ENCODE results near the gene FIG4. TPM values are rescaled to one million over a fixed set of nuclear protein-coding genes. Genes with fewer than 3 reads are reported as not detected.

FIG4 gene
- polyA plus RNA-seq, 1 of the 3 experiments (the other 2 are of a cell fraction) = 6.8 TPM

GRCh38 chr6:109793792-109794191 is 102.7 kb downstream of the FIG4 start (continued):
- TF ChIP-seq PBX3 (IDR thresholded peaks at IDR 0.05) (peak; percentile 95), TEAD4 (IDR thresholded peaks at IDR 0.05; ENCODE audit: borderline replicate concordance, insufficient read depth) (no peak), FOXJ3 (CRISPR knock-in tag; IDR thresholded peaks at IDR 0.05) (no peak), NFIC (IDR thresholded peaks at IDR 0.05; ENCODE audit: borderline replicate concordance) (peak; percentile 88), TCF12 (IDR thresholded peaks at IDR 0.05) (peak; percentile 50; the same call in 1 of the 2 replicates), RFX5 (IDR thresholded peaks at IDR 0.05; ENCODE audit: low read length) (no peak), TAF1 (IDR thresholded peaks at IDR 0.05; ENCODE audit: borderline replicate concordance, low read depth, low read length) (0 out of 2 replicates have a peak, but pooled peaks have one; percentile 20), MEF2A (IDR thresholded peaks at IDR 0.05; ENCODE audit: borderline replicate concordance, low read depth) (no peak), GATA2 (CRISPR knock-in tag; IDR thresholded peaks at IDR 0.05) (no peak), GABPA (IDR thresholded peaks at IDR 0.05; ENCODE audit: low read depth) (no peak), IRF3 (IDR thresholded peaks at IDR 0.05; ENCODE audit: low read depth, low read length) (no peak), JUND (IDR thresholded peaks at IDR 0.05) (peak; percentile 79), CHD2 (IDR thresholded peaks at IDR 0.05; ENCODE audit: low read length, partially characterized antibody) (no peak), FOXM1 (IDR thresholded peaks at IDR 0.05; ENCODE audit: low read depth) (no peak), MXI1 (IDR thresholded peaks at IDR 0.05; ENCODE audit: low read depth, low read length) (peak; percentile 51; the same call in 1 of the 2 replicates), SIN3A (IDR thresholded peaks at IDR 0.05; ENCODE audit: borderline replicate concordance, low read depth, low read length) (peak; percentile 81; the same call in 1 of the 2 replicates), NRF1 (IDR thresholded peaks at IDR 0.05; ENCODE audit: low read depth, low read length) (no peak), RAD21 (IDR thresholded peaks at IDR 0.05; ENCODE audit: low read length) (no peak)

- peaks cover 26% of the 10 kb centered on the region for H3F3A ChIP-seq (replicated peaks; ENCODE audit: insufficient read depth)
- H3K27ac ChIP-seq (ENCODE audit: low read depth in 2 of 2, low read length in 1 of 2) = peak overlapping the region; percentile 64 to 97
- peak overlapping the region; percentile 36 for H3K4me2 ChIP-seq
- peaks cover 0 to 4% of the 10 kb centered on the region in 2 experiments for H3K36me3 ChIP-seq (replicated peaks in 1 of 2; ENCODE audit: control insufficient read depth in 1 of 2, insufficient read depth in 2 of 2, low read length in 1 of 2)
- no peaks in the 10 kb centered on the region for H3K9me2 ChIP-seq
- ChIA-PET CTCF (interaction anchor here (1.0 to 1.7 kb wide), 2 partner anchors 12 to 245 kb away, joined by 3 to 7 read pairs; no protein-coding TSS in a partner anchor), POLR2A (no interaction called here)
- no peaks in the 10 kb centered on the region for H3K79me2 ChIP-seq (ENCODE audit: insufficient read depth)
- peak; percentile 24 for DNase-seq
- H4K20me1 ChIP-seq (ENCODE audit: insufficient read depth) = no peaks in the 10 kb centered on the region
- H3K9ac ChIP-seq = peak overlapping the region; percentile 61; the same call in 1 of the 2 replicates
- peaks cover 8 to 34% of the 10 kb centered on the region in 2 experiments for H3K4me1 ChIP-seq (ENCODE audit: control insufficient read depth in 1 of 2, insufficient read depth in 2 of 2, low read depth in 1 of 2, low read length in 1 of 2)
- H3K27me3 ChIP-seq (ENCODE audit: insufficient read depth) = no peaks in the 10 kb centered on the region
- TF ChIP-seq MXI1 (IDR thresholded peaks at IDR 0.05; ENCODE audit: low read depth, low read length) (no peak), RXRA (IDR thresholded peaks at IDR 0.05; ENCODE audit: borderline replicate concordance, low read depth) (0 out of 2 replicates have a peak, but pooled peaks have one; percentile 26), CHD2 (IDR thresholded peaks at IDR 0.05; ENCODE audit: low read length, partially characterized antibody) (no peak), RFX5 (IDR thresholded peaks at IDR 0.05; ENCODE audit: low read length) (no peak), FOSL2 (IDR thresholded peaks at IDR 0.05; ENCODE audit: borderline replicate concordance, low read depth) (peak; percentile 45; the same call in 1 of the 2 replicates), FOXM1 (IDR thresholded peaks at IDR 0.05; ENCODE audit: low read depth) (no peak), MAX (IDR thresholded peaks at IDR 0.05; ENCODE audit: low read depth) (no peak), JUND (IDR thresholded peaks at IDR 0.05) (peak; percentile 41; the same call in 1 of the 2 replicates), NFIC (IDR thresholded peaks at IDR 0.05; ENCODE audit: borderline replicate concordance) (peak; percentile 84), NRF1 (IDR thresholded peaks at IDR 0.05; ENCODE audit: low read depth, low read length) (no peak), FOXJ3 (CRISPR knock-in tag; IDR thresholded peaks at IDR 0.05) (no peak), GABPA (IDR thresholded peaks at IDR 0.05; ENCODE audit: low read depth) (no peak), TCF12 (IDR thresholded peaks at IDR 0.05) (peak; percentile 72; the same call in 1 of the 2 replicates), POLR2AphosphoS5 (IDR thresholded peaks at IDR 0.05; ENCODE audit: low read depth, low read length) (no peak), REST (IDR thresholded peaks at IDR 0.05; ENCODE audit: low read depth, low read length) (0 out of 2 replicates have a peak, but pooled peaks have one; percentile 34), GATA2 (CRISPR knock-in tag; IDR thresholded peaks at IDR 0.05) (peak; percentile 29; the same call in 1 of the 2 replicates), EP300 (IDR thresholded peaks at IDR 0.05; ENCODE audit: borderline replicate concordance in 1 of 2, low read depth in 1 of 2, low read length in 1 of 2) (peak in 1 of 2 experiments; percentile 38; a peak in 1 of 4 replicates)
- 49% methylated on average over 6 of the region's 6 CpGs for WGBS (ENCODE audit: low lambda C conversion rate)
- H3K9me3 ChIP-seq = no peaks in the 10 kb centered on the region
- 0 out of 2 replicates have a peak overlapping the region, but pooled peaks have one; percentile 20 for H2AFZ ChIP-seq (ENCODE audit: low read depth)
- no peak overlapping the region for H3K4me3 ChIP-seq (ENCODE audit: low read depth in 2 of 2, low read length in 1 of 2)
Observed at GRCh38 chr6:109794201-109794923, 103.3 kb downstream of the FIG4 start.
